Adrenal gland (tissue), 12 donors: ENCODE data around the gene POLR1G. TPM values are rescaled to one million over a fixed set of nuclear protein-coding genes. Genes with fewer than 3 reads are reported as not detected.
"Not testable (repeated sequence)": the region's sequence is repeated elsewhere in the genome, so short reads cannot be mapped to it uniquely, and the experiment has no call there.

Experiments used
- DNase-seq, 7 donors: peaks; one replicate each; pipeline ENCODE4 v3.0.0-alpha.2; 2019 to 2020
- H3K27ac ChIP-seq, 5 donors: fragments of 200-600 bp; sonication (generic) in 4 of 5; 1 replicate in 3 of 5; 2 replicates in 2 of 5; pipeline versions ENCODE4 v1.5.1 to v1.8.0; 2016 to 2020; ENCODE audit warnings: mild to moderate bottlenecking in 1 of 5
- H3K27me3 ChIP-seq: fragments of 200-600 bp; 2 replicates; pipeline ENCODE4 v1.8.0; 2021
- H3K36me3 ChIP-seq, 2 donors: fragments of 200-600 bp; replicated peaks in 1 of 2; 1 replicate in 1 of 2; 2 replicates in 1 of 2; pipeline versions ENCODE4 v1.5.1 to v1.8.0; 2018 to 2022
- H3K4me1 ChIP-seq, 2 donors: fragments of 200-600 bp; replicated peaks in 1 of 2; 1 replicate in 1 of 2; 2 replicates in 1 of 2; pipeline versions ENCODE4 v1.5.1 to v1.8.0; 2018 to 2021
- H3K4me3 ChIP-seq, 4 donors: fragments of 200-600 bp; sonication (generic) in 3 of 4; one replicate each; pipeline ENCODE4 v1.5.1; 2016 to 2018
- H3K9me3 ChIP-seq, 3 donors: fragments of 200-600 bp; sonication (generic) in 1 of 3; replicated peaks in 1 of 3; 1 replicate in 2 of 3; 2 replicates in 1 of 3; pipeline versions ENCODE4 v1.5.1 to v1.8.0; 2016 to 2021
- POLR2A ChIP-seq, 2 donors: fragments of 450-650 bp; IDR thresholded peaks; one replicate each; pipeline ENCODE4 v1.6.1; 2017; ENCODE audit warnings: antibody characterized with exemption in 2 of 2, mild to moderate bottlenecking in 2 of 2, moderate library complexity in 1 of 2
- WGBS, 4 donors: extraction: QIAGEN DNeasy Blood & Tissue Kit in 2 of 4; methylation state at CpG; one replicate each; pipeline versions ENCODE4 v1.1.5 to v1.1.7; 2013 to 2017; 5-methylcytosine and 5-hydroxymethylcytosine counted together
- intact Hi-C, 2 donors: fragments of 100-400 bp; cut with DNase I; formaldehyde crosslinking; loops; one replicate each; pipeline versions ENCODE4 v1.14.1 to v1.15.0; 2022 to 2023
- polyA plus RNA-seq, 3 donors: library from polyadenylated mRNA; stranded (reverse); fragments of 200-250 nt in 2 of 3; fragments of 350-450 nt in 1 of 3; fragmentation: Illumina TruSeq in 1 of 3; extraction: RNeasy Lipid Tissue Mini Kit (QIAGEN cat#74804) in 1 of 3; gene quantifications; one replicate each; pipeline ENCODE4 v1.2.3, GENCODE V29; 2013 to 2014
- total RNA-seq, 9 donors: library from RNA; depleted of rRNA in 4 of 9; stranded (reverse); fragments of >200 nt in 4 of 9; fragments of 120-200 nt in 1 of 9; fragmentation: NEBNext Ultra II Directional in 1 of 9; extraction: Animal tissue kit (Norgen Biotek cat#: 25700) in 1 of 9; gene quantifications; one replicate each; pipeline versions ENCODE4 v1.1.0 to v1.2.4, GENCODE V29; 2013 to 2023
- TF ChIP-seq, protein P1 (sequence below), 6 experiments: fragments of 450-650 bp in 4 of 6; fragments of 200-600 bp in 2 of 6; sonication (generic) in 1 of 6; IDR thresholded peaks; 1 replicate in 5 of 6; 2 replicates in 1 of 6; pipeline versions ENCODE4 v1.5.1 to v1.8.0; 2016 to 2021; ENCODE audit warnings: antibody characterized with exemption in 6 of 6, mild to moderate bottlenecking in 2 of 6, moderate library complexity in 1 of 6
- donor health status: healthy with polysubstance abuse.
- donor health status: Bipolar disorder and iron deficiency.
- donor health status: DM: yes; HTN: yes; CAD: no.
- donor health status: DM: no; HTN: no; CAD: no.
- donor health status: DM: no; HTN: no; CAD: no.
- donor health status: DM: yes; HTN: yes; CAD: no.

POLR1G gene
- total and polyA plus RNA-seq, 12 donors: 3.1 to 11.3 (median 6.7) TPM

DNA sequence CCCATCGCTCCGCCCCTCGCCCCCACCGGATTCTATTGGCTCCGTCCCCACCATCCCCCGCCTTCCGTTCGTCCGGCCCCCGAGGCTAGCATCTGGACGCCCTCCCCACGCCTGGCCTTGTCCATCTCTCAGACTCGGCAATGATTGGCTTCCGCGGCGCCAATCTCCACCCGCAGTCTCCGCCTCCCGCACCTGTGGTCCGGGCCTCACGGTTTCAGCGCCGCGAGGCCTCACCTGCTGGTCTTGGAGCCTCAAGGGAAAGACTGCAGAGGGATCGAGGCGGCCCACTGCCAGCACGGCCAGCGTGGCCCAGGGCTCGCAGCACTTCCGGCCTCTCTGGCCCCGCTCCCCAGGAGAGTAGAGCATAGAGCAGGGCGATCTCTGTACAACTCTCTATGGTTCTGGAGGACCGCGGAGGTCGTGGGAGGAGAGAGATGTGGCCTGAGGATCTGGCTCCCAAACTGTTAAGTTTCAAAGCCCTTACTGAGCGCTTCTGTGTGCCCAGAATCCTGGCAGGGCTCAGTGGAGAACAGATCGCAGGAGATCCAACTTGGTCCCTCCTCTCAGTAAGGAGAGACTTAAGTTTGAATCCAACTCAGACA, 17.2 kb downstream of the POLR1G start, which contains the start of gene ERCC1:
ERCC1 (minus strand) TSS at position 329 of the 602 bp plus-strand sequence. CDS start 543 bp downstream, outside the sequence.
- Histone ChIP-seq H3K9me3 (no peaks in the 10 kb centered on the region), H3K4me1 (peaks cover 28 to 39% of the 10 kb centered on the region in 2 donors)

DNA sequence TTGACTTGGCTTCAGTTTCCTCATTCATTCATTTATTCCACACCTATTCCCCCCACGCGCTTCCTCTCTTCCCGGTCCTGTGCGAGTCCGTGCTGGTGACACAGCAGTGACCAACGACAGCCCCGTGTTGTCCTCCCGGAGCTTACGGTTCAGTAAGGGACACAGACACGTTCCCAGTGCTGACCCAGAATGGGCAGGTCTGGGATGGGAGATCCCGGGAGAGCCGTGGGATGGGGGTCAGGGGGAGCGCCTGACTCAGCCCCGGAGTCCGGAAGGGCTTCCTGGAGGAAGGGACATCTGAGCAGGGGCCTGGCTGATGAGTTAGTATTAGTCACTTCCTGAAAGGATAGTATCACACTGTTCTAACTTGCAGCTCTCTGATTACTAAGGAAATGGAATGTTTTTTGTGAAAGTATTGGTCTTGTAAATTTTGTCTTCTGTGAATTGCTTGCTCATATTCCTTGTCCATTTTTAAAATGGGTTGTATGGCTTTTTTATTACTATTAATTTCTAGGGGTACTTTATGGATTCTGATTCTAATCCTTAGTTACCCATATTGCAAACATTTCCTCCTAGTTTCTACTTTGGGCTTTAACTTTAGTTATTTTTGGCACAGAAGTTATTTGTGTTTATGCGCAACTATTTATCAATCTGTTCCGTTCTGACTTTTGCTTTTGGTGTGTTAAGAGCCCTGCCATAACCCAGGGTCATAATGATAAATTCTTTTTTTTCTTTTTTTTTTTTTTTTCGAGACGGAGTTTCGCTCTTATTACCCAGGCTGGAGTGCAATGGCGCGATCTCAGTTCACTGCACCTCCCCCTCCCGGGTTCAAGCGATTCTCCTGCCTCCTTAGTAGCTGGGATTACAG, 18.0 kb downstream of the POLR1G start:
- peak; percentile 74 to 88 (median 84) for DNase-seq
- Histone ChIP-seq H3K27ac (peak overlapping the region; percentile 57 to 98 (median 90)), H3K4me1 (peaks cover 30 to 44% of the 10 kb centered on the region in 2 donors), H3K36me3 (peaks cover 0 to 10% of the 10 kb centered on the region in 2 donors), H3K27me3 (no peaks in the 10 kb centered on the region), H3K9me3 (no peaks in the 10 kb centered on the region), H3K4me3 (peak overlapping the region in 2 of 4 donors; percentile 36 to 80)
- TF ChIP-seq, protein P1, sequence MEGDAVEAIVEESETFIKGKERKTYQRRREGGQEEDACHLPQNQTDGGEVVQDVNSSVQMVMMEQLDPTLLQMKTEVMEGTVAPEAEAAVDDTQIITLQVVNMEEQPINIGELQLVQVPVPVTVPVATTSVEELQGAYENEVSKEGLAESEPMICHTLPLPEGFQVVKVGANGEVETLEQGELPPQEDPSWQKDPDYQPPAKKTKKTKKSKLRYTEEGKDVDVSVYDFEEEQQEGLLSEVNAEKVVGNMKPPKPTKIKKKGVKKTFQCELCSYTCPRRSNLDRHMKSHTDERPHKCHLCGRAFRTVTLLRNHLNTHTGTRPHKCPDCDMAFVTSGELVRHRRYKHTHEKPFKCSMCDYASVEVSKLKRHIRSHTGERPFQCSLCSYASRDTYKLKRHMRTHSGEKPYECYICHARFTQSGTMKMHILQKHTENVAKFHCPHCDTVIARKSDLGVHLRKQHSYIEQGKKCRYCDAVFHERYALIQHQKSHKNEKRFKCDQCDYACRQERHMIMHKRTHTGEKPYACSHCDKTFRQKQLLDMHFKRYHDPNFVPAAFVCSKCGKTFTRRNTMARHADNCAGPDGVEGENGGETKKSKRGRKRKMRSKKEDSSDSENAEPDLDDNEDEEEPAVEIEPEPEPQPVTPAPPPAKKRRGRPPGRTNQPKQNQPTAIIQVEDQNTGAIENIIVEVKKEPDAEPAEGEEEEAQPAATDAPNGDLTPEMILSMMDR (IDR thresholded peaks at IDR 0.05): no peak
- no peak for TF ChIP-seq POLR2A (IDR thresholded peaks at IDR 0.05)
- intact Hi-C loops: no loop called here
- 2 to 6% (median 4%) methylated on average over 24 of the region's 24 CpGs for WGBS, 4 donors

More for the DNA sequence above, 17.2 kb downstream of the POLR1G start, which contains the start of gene ERCC1:
- peak in 4 of 7 donors; percentile 97 to 98 (median 98) for DNase-seq
- H3K36me3 ChIP-seq: peaks cover 0 to 13% of the 10 kb centered on the region in 2 donors
- H3K27ac ChIP-seq: peak within 1 kb of the TSS; percentile 57 to 98 (median 90)
- TF ChIP-seq, protein P1 (IDR thresholded peaks at IDR 0.05): no peak
- peak; percentile 69 to 73 for TF ChIP-seq POLR2A (IDR thresholded peaks at IDR 0.05)
- peak within 1 kb of the TSS in 3 of 4 donors; percentile 28 to 80 (median 36) for H3K4me3 ChIP-seq
- no peaks in the 10 kb centered on the region for H3K27me3 ChIP-seq
- WGBS, 4 donors: 0 to 5% (median 0%) methylated on average over 15 to 37 of the region's 37 CpGs
- intact Hi-C loops: no loop called here

DNA sequence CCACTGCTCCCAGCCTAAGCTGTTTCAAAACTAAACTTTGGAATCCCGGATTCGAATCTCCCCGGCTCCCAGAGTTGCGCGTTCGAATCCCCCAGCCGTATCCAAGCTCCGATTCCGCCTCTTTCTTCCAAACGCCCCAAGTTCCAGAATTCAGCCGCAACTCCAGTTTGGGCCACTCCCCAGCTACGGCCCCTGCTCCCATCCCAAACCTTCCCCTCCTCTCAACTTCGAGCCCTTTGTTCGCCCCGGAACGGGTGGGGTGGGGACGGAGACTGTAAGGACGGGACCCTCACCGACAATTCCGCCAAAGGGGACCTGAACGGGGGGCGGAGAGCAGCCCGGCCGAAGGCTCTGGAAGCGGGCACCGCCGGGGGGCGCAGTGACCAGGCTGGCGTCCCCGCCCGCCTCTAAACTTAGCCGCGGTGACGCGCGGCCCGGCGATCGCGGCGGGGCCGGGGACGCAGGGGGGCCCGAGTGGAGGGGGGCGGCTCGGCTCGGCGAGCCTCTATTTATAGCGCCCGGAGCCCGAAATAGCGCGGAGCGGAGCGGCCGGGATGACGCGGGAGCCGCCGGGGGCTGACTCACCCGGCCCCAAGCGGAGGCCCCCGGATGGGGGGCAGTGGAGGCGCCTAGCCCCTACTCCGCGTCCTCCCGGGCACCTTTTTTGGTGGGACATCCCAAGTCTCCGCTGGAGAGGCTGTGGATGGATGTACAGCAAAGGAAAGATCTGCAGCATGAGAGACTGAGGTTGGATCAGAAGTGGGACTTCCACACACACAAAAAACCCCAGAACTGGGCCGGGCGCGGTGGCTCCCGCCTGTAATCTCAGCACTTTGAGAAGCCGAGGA, 22.2 kb downstream of the POLR1G start:
- WGBS, 4 donors: 2 to 5% (median 3%) methylated on average over 25 to 73 of the region's 73 CpGs
- TF ChIP-seq, protein P1 (IDR thresholded peaks at IDR 0.05): peak in 3 of 6 experiments; percentile 26 to 38 (median 28)
- TF ChIP-seq POLR2A (IDR thresholded peaks at IDR 0.05): no peak
- intact Hi-C loops: no loop called here
- Histone ChIP-seq H3K27ac (peak overlapping the region in 3 of 5 donors; percentile 20 to 80 (median 73)), H3K27me3 (no peaks in the 10 kb centered on the region), H3K4me1 (peaks cover 22 to 36% of the 10 kb centered on the region in 2 donors), H3K36me3 (no peaks in the 10 kb centered on the region), H3K9me3 (no peaks in the 10 kb centered on the region), H3K4me3 (peak overlapping the region in 1 of 4 donors; percentile 44)
- peak in 3 of 7 donors; percentile 49 to 62 (median 52) for DNase-seq

DNA sequence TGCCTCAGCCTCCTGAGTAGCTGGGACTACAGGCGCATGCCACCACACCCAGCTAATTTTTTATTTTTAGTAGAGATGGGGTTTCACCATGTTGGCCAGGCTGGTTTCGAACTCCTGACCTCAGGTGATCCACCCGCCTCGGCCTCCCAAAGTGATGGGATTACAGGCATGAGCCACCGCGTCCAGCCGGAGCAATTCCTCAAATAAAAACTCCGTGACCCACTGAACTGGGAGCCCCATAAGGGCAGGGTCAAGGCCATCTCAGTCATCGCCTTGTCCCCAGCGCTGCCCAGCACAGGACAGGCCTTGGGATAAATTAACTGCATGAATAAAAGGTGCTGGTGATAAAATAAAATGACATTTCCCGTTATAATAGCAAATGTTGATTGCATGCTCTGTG, 23.5 kb downstream of the POLR1G start:
- peak in 2 of 7 donors; percentile 34 to 63 for DNase-seq
- Histone ChIP-seq H3K4me1 (peaks cover 13 to 25% of the 10 kb centered on the region in 2 donors), H3K27ac (peak overlapping the region in 1 of 5 donors; percentile 16)
- WGBS, 4 donors: 31 to 53% (median 49%) methylated on average over 8 to 11 of the region's 11 CpGs
- H3K27me3 ChIP-seq, intact Hi-C loops, H3K9me3 ChIP-seq, H3K36me3 ChIP-seq, H3K4me3 ChIP-seq: not testable (repeated sequence)

DNA sequence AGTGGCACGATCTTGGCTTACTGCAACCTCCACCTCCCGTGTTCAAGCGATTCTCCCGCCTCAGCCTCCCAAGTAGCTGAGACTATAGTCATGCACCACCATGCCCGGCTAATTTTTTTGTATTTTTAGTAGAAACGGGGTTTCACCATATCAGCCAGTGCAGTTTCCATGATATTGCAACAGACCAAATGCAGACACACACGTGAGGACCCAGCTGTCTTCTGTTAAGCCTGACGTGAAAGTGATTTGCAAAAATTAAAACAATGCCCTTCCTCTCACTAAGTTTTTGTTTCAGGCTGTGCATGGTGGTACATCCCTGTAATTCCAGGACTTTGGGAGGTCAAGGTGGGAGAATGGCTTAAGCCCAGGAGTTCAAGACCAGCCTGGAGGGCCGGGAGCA, 24.6 kb downstream of the POLR1G start:
- H3K27ac ChIP-seq, intact Hi-C loops: not testable (repeated sequence)
- 51 to 55% (median 53%) methylated on average over 9 of the region's 9 CpGs for WGBS, 4 donors

DNA sequence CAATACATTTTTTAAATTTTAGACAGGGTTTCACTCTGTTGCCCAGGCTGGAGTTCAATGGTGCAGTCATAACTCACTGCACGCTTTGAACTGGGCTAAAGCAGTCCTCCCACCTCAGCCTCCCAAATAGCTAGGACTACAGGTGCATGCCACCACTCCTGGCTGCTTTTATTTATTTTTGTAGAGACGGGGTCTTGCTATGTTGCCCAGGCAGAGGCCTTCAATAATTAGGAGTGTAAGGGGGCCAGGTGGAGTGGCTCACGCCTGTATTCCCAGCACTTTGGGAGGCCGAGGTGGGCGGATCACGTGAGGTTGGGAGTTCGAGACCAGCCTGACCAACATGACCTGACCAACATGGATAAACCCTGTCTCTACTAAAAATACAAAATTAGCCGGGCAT, 26.1 kb downstream of the POLR1G start:
- whole genome bisulfite sequencing, 4 donors: 84 to 96% (median 89%) methylated on average over 8 of the region's 8 CpGs
- H3K27me3 ChIP-seq, H3K9me3 ChIP-seq, H3K4me3 ChIP-seq, DNase-seq, H3K36me3 ChIP-seq, intact Hi-C loops, H3K27ac ChIP-seq: not testable (repeated sequence)
- peaks cover 8 to 17% of the 10 kb centered on the region in 2 donors for H3K4me1 ChIP-seq

More for the DNA sequence above, 24.6 kb downstream of the POLR1G start:
- H3K4me3 ChIP-seq, H3K9me3 ChIP-seq, H3K27me3 ChIP-seq, H3K36me3 ChIP-seq, DNase-seq: not testable (repeated sequence)
- peaks cover 8 to 17% of the 10 kb centered on the region in 2 donors for H3K4me1 ChIP-seq
